Measurements from ENCODE around the gene HSFX1. TPM values are rescaled to one million over a fixed set of nuclear protein-coding genes. Genes with fewer than 3 reads are reported as not detected.

Gene HSFX1
- total RNA-seq, 4 donors from 2014 or later, result 0.54 to 3.4 (median 2.6) TPM

GRCh38 chrX:149799095-149799714, 25.3 kb downstream of the HSFX1 start:
- no peaks in the 10 kb centered on the region for H3K9me3 ChIP-seq
- no peak overlapping the region for H3K27ac ChIP-seq
- H3K4me1 ChIP-seq, result no peaks in the 10 kb centered on the region
- TF ChIP-seq POLR2A (IDR thresholded peaks at IDR 0.05), result no peak
- no peak for TF ChIP-seq CTCF (IDR thresholded peaks at IDR 0.05)
- H3K27me3 ChIP-seq, result no peaks in the 10 kb centered on the region
- intact Hi-C loops (cut with DNase I), result no loop called here
- H3K36me3 ChIP-seq, result no peaks in the 10 kb centered on the region
- H3K4me3 ChIP-seq (replicated peaks in 1 of 3), result no peak overlapping the region
- WGBS, 2 donors, result 88 to 89% methylated on average over 6 of the region's 6 CpGs
- DNase-seq, result no peak

- no peak for TF ChIP-seq POLR2A (IDR thresholded peaks at IDR 0.05)
- TF ChIP-seq CTCF (IDR thresholded peaks at IDR 0.05), result no peak
- no peaks in the 10 kb centered on the region for H3K4me1 ChIP-seq
- DNase-seq, result no peak
- H3K4me3 ChIP-seq (replicated peaks in 1 of 3), result no peak overlapping the region
- H3K36me3 ChIP-seq, result no peaks in the 10 kb centered on the region
- no peaks in the 10 kb centered on the region for H3K27me3 ChIP-seq
- H3K9me3 ChIP-seq, result no peaks in the 10 kb centered on the region
- H3K27ac ChIP-seq, result no peak overlapping the region
- intact Hi-C loops (cut with DNase I), result no loop called here
- 66 to 69% methylated on average over 3 of the region's 3 CpGs for WGBS, 2 donors
Observed at GRCh38 chrX:149799938-149800337, 26.1 kb downstream of the HSFX1 start.

DNA sequence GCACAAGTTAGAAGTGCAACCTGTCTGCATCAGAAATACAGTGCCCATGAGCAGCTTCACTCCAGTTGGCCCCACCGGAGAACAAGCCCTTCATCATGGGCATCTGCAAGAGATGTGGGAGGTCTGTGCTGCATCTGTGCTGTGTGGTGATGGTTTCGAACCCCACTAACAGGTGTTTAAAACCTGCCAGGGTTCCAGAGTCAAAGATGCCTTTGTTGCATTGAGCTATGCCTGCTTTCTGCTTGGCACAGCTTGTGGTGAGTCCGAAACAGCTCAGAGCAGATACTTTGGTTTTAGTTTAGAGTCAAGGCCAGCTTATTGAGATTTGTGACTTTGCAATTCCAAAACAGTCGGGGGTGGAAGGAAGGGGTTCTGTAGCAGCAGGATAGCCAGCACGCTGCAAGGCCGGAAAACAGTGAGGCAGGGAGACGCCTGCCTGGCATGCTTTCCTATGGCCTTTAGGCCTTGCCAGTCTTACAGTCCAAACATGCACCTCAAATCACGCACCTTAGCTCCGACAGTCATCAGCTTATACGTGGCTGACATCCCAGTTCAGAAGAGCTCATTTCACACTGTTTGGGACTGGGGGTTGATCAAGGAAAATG, 29.7 kb downstream of the HSFX1 start:
- Histone ChIP-seq H3K4me3 (replicated peaks in 1 of 3) (no peak overlapping the region), H3K27ac (no peak overlapping the region), H3K36me3 (no peaks in the 10 kb centered on the region), H3K4me1 (no peaks in the 10 kb centered on the region), H3K27me3 (no peaks in the 10 kb centered on the region), H3K9me3 (no peaks in the 10 kb centered on the region)
- intact Hi-C loops (cut with DNase I), result no loop called here
- 87 to 88% methylated on average over 4 to 6 of the region's 10 CpGs for WGBS, 2 donors
- DNase-seq, result no peak
- no peak for TF ChIP-seq CTCF (IDR thresholded peaks at IDR 0.05)
- TF ChIP-seq POLR2A (IDR thresholded peaks at IDR 0.05), result no peak

- Histone ChIP-seq H3K27me3 (no peaks in the 10 kb centered on the region), H3K4me1 (no peaks in the 10 kb centered on the region), H3K27ac (no peak overlapping the region), H3K36me3 (no peaks in the 10 kb centered on the region), H3K9me3 (no peaks in the 10 kb centered on the region), H3K4me3 (replicated peaks in 1 of 3) (no peak overlapping the region)
- TF ChIP-seq CTCF (IDR thresholded peaks at IDR 0.05), result no peak
- TF ChIP-seq POLR2A (IDR thresholded peaks at IDR 0.05), result no peak
- intact Hi-C loops (cut with DNase I), result no loop called here
- 89 to 96% methylated on average over 6 of the region's 6 CpGs for WGBS, 2 donors
- no peak for DNase-seq
Observed at GRCh38 chrX:149804102-149804501, 30.2 kb downstream of the HSFX1 start.

DNA sequence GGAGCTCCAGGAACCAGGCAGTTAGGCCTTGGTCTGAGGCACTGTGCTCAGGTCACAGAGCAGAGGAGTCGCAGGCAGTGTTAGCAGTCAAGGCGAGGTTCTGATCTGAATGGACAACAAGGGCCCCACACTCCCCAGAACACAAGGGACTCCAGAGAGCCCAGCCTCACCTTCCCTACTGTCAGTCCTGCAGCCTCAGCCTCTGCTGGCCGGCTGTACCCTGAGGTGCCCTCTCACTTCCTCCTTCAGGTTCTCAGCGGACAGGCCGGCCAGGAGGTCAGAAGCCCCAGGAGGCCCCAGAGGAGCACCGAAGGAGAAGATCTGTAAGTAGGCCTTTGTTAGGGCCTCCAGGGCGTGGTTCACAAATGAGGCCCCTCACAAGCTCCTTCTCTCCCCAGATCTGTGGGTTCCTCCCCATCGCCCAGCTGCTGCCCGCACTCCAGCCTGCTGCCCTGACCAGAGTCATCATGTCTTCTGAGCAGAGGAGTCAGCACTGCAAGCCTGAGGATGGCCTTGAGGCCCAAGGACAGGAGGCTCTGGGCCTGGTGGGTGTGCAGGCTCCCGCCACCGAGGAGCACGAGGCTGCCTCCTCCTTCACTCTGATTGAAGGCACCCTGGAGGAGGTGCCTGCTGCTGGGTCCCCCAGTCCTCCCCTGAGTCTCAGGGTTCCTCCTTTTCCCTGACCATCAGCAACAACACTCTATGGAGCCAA, 34.0 kb downstream of the HSFX1 start:
- no peak for DNase-seq
- Histone ChIP-seq H3K9me3 (no peaks in the 10 kb centered on the region), H3K36me3 (no peaks in the 10 kb centered on the region), H3K4me3 (replicated peaks in 1 of 3) (no peak overlapping the region), H3K27ac (no peak overlapping the region), H3K4me1 (no peaks in the 10 kb centered on the region), H3K27me3 (no peaks in the 10 kb centered on the region)
- intact Hi-C loops (cut with DNase I), result no loop called here
- no CpG with 5 or more reads among the region's 12 CpGs for WGBS, 2 donors
- TF ChIP-seq CTCF (IDR thresholded peaks at IDR 0.05) (no peak), POLR2A (IDR thresholded peaks at IDR 0.05) (no peak)

Measured in thyroid gland (tissue), 4 donors.